ENCODE data around the gene B4GALT7. TPM values are rescaled to one million over a fixed set of nuclear protein-coding genes. Genes with fewer than 3 reads are reported as not detected.

The B4GALT7 gene
- total RNA-seq, 1 experiment from 2014 or later: 21.7 TPM

GRCh38 chr5:177598477-177598876, 1.5 kb upstream of the B4GALT7 start:
- peaks cover 17% of the 10 kb centered on the region for H3K4me1 Mint-ChIP-seq
- H3K36me3 Mint-ChIP-seq: peaks cover 28% of the 10 kb centered on the region
- peak overlapping the region; percentile 71 for H3K4me3 Mint-ChIP-seq
- H3K27ac Mint-ChIP-seq: no peak overlapping the region
- ChIA-PET POLR2A (no interaction called here), CTCF (interaction anchor here (2.7 kb wide), 1 partner anchor 9 kb away, joined by 18 read pairs; no protein-coding TSS in a partner anchor)
- no peaks in the 10 kb centered on the region for H3K9me3 Mint-ChIP-seq
- ATAC-seq: no peak
- DNase-seq (ENCODE audit: low spot score): no peak
- H3K27me3 Mint-ChIP-seq (ENCODE audit: low read depth): peaks cover 21% of the 10 kb centered on the region
- TF ChIP-seq NFYB (CRISPR knock-in tag; conservative IDR thresholded peaks at IDR 0.05; ENCODE audit: low read depth) (no peak), ZNF138 (CRISPR knock-in tag; conservative IDR thresholded peaks at IDR 0.05) (no peak), ATF1 (CRISPR knock-in tag; IDR thresholded peaks at IDR 0.05) (no peak), PRRX2 (CRISPR knock-in tag; IDR thresholded peaks at IDR 0.05) (no peak), TEAD4 (CRISPR knock-in tag; IDR thresholded peaks at IDR 0.05) (no peak), RORB (CRISPR knock-in tag; IDR thresholded peaks at IDR 0.05) (no peak), OVOL2 (CRISPR knock-in tag; IDR thresholded peaks at IDR 0.05; ENCODE audit: borderline replicate concordance) (no peak), ELF4 (CRISPR knock-in tag; IDR thresholded peaks at IDR 0.05; ENCODE audit: low read depth) (no peak), USF1 (CRISPR knock-in tag; IDR thresholded peaks at IDR 0.05) (no peak), E2F5 (CRISPR knock-in tag; IDR thresholded peaks at IDR 0.05) (no peak), EMX1 (CRISPR knock-in tag; IDR thresholded peaks at IDR 0.05) (no peak)

- H3K27ac Mint-ChIP-seq: peak overlapping the region; percentile 93
- ChIA-PET POLR2A (interaction anchor here (0.6 kb wide), 1 partner anchor 11 kb away, joined by 4 read pairs; no protein-coding TSS in a partner anchor), CTCF (no interaction called here)
- no peak for DNase-seq (ENCODE audit: low spot score)
- ATAC-seq: no peak
- H3K36me3 Mint-ChIP-seq: peaks cover 9% of the 10 kb centered on the region
- H3K4me1 Mint-ChIP-seq: peaks cover 17% of the 10 kb centered on the region
- no peaks in the 10 kb centered on the region for H3K9me3 Mint-ChIP-seq
- peaks cover 21% of the 10 kb centered on the region for H3K27me3 Mint-ChIP-seq (ENCODE audit: low read depth)
- peak overlapping the region; percentile 97 for H3K4me3 Mint-ChIP-seq
- no peak for TF ChIP-seq FOXK1 (CRISPR knock-in tag; IDR thresholded peaks at IDR 0.05)
- no peak for TF ChIP-seq ATF2 (CRISPR knock-in tag; IDR thresholded peaks at IDR 0.05; ENCODE audit: borderline replicate concordance, low read depth)
- TF ChIP-seq ZNF532 (CRISPR knock-in tag; IDR thresholded peaks at IDR 0.05; ENCODE audit: borderline replicate concordance): no peak
- TF ChIP-seq OVOL2 (CRISPR knock-in tag; IDR thresholded peaks at IDR 0.05; ENCODE audit: borderline replicate concordance): no peak
- no peak for TF ChIP-seq FOXJ3 (CRISPR knock-in tag; IDR thresholded peaks at IDR 0.05; ENCODE audit: borderline replicate concordance)
- no peak for TF ChIP-seq FOXP4 (CRISPR knock-in tag; IDR thresholded peaks at IDR 0.05)
- TF ChIP-seq CREM (CRISPR knock-in tag; IDR thresholded peaks at IDR 0.05): no peak
- TF ChIP-seq MAX (CRISPR knock-in tag; IDR thresholded peaks at IDR 0.05): no peak
- TF ChIP-seq ZMAT4 (CRISPR knock-in tag; IDR thresholded peaks at IDR 0.05): no peak
- no peak for TF ChIP-seq USF2 (CRISPR knock-in tag; IDR thresholded peaks at IDR 0.05)
- no peak for TF ChIP-seq ELF4 (CRISPR knock-in tag; IDR thresholded peaks at IDR 0.05; ENCODE audit: low read depth)
- no peak for TF ChIP-seq ZNF281 (CRISPR knock-in tag; IDR thresholded peaks at IDR 0.05)
Observed at GRCh38 chr5:177600508-177601018, 631 bp downstream of the B4GALT7 start.
